Transverse colon (tissue), 4 donors: Measurements from ENCODE around the gene DUSP9. TPM values are rescaled to one million over a fixed set of nuclear protein-coding genes. Genes with fewer than 3 reads are reported as not detected.
"Not testable (repeated sequence)": the region's sequence is repeated elsewhere in the genome, so short reads cannot be mapped to it uniquely, and the experiment has no call there.

Experiments
- DNase-seq: peaks from one replicate; pipeline ENCODE4 v3.0.0-alpha.2; 2019
- H3K27ac ChIP-seq, 4 donors: fragments of 200-600 bp; sonication (generic); 2 replicates each; pipeline ENCODE4 v1.5.1; 2016 to 2018; ENCODE audit warnings: inconsistent platforms in 4 of 4
- H3K27me3 ChIP-seq: fragments of 200-600 bp; sonication (generic); 2 replicates; pipeline ENCODE4 v1.5.1; 2017; ENCODE audit warnings: inconsistent platforms
- H3K36me3 ChIP-seq, 4 donors: fragments of 200-600 bp; sonication (generic); 2 replicates each; pipeline ENCODE4 v1.5.1; 2017 to 2019; ENCODE audit warnings: inconsistent platforms in 4 of 4
- H3K4me1 ChIP-seq, 4 donors: fragments of 200-600 bp; sonication (generic); 2 replicates each; pipeline ENCODE4 v1.5.1; 2017 to 2020; ENCODE audit warnings: inconsistent platforms in 4 of 4
- H3K4me3 ChIP-seq, 4 donors: fragments of 200-600 bp; sonication (generic); 1 replicate in 1 of 4; 2 replicates in 3 of 4; pipeline versions ENCODE4 v1.5.1 to v1.6.1; 2017 to 2019; ENCODE audit warnings: inconsistent platforms in 4 of 4
- H3K9me3 ChIP-seq, 2 donors: fragments of 200-600 bp; sonication (generic); 2 replicates each; pipeline ENCODE4 v1.5.1; 2017 to 2019; ENCODE audit warnings: inconsistent platforms in 2 of 2
- CTCF ChIP-seq, 5 experiments: fragments of 200-600 bp in 3 of 5; fragments of 450-650 bp in 2 of 5; sonication (generic) in 3 of 5; IDR thresholded peaks; 1 replicate in 2 of 5; 2 replicates in 3 of 5; pipeline ENCODE4 v1.5.1; 2016 to 2017; ENCODE audit warnings: antibody characterized with exemption in 5 of 5, inconsistent platforms in 3 of 5, mild to moderate bottlenecking in 2 of 5, moderate library complexity in 1 of 5
- EP300 ChIP-seq: sonication (generic); formaldehyde crosslinking; IDR thresholded peaks from one replicate; pipeline ENCODE4 v1.6.1; 2017; ENCODE audit warnings: antibody characterized with exemption, low read depth
- POLR2A ChIP-seq: fragments of 450-650 bp; IDR thresholded peaks from one replicate; pipeline ENCODE4 v1.6.1; 2016; ENCODE audit warnings: antibody characterized with exemption, mild to moderate bottlenecking, moderate library complexity
- POLR2AphosphoS5 ChIP-seq, 3 donors: sonication (generic); formaldehyde crosslinking; IDR thresholded peaks; one replicate each; pipeline ENCODE4 v1.6.1; 2016; ENCODE audit warnings: antibody characterized with exemption in 3 of 3
- WGBS, 2 donors: methylation state at CpG; one replicate each; pipeline ENCODE4 v1.1.5; 2018; ENCODE audit warnings: low coverage in 1 of 2; 5-methylcytosine and 5-hydroxymethylcytosine counted together
- in situ Hi-C, 4 donors: fragments of 200-750 bp; cut with MboI; loops; one replicate each; pipeline versions ENCODE4 v1.15.0 to v1.15.1; 2017; ENCODE audit warnings: low sequenced_read_pairs in 3 of 4, low pct_ligation_motif_present in 1 of 4, low pct_unique_long_range_greater_than_20kb in 1 of 4
- intact Hi-C: fragments of 100-400 bp; cut with DNase I; formaldehyde crosslinking; loops from one replicate; pipeline ENCODE4 v1.15.1; 2023; ENCODE audit warnings: low total_unique reads
- total RNA-seq, 4 donors: library from RNA; depleted of rRNA; stranded (reverse); fragments of >200 nt; gene quantifications; one replicate each; pipeline ENCODE4 v1.1.0, GENCODE V29; 2016

Gene DUSP9
- total RNA-seq, 4 donors from 2014 or later = not detected

- DNase-seq = no peak
- H3K36me3 ChIP-seq = no peaks in the 10 kb centered on the region
- WGBS, 2 donors = 83% methylated on average over 7 of the region's 7 CpGs; no CpG with 5 or more reads in 1 of the 2 donors
- no peaks in the 10 kb centered on the region for H3K27me3 ChIP-seq
- intact Hi-C loops (no loop called here), in situ Hi-C loops (no loop called here)
- H3K4me1 ChIP-seq = peaks cover 0 to 22% (median 6%) of the 10 kb centered on the region in 4 donors
- no peak for TF ChIP-seq CTCF (IDR thresholded peaks at IDR 0.05)
- TF ChIP-seq EP300 = no peak
- no peak for TF ChIP-seq POLR2AphosphoS5 (IDR thresholded peaks at IDR 0.05)
- no peak for TF ChIP-seq POLR2A
- no peak overlapping the region for H3K27ac ChIP-seq
- no peak overlapping the region for H3K4me3 ChIP-seq
- H3K9me3 ChIP-seq = no peaks in the 10 kb centered on the region
Observed at GRCh38 chrX:153600921-153601320, 46.1 kb upstream of the DUSP9 start.

- H3K4me1 ChIP-seq = peaks cover 0 to 22% (median 6%) of the 10 kb centered on the region in 4 donors
- in situ Hi-C loops (no loop called here), intact Hi-C loops (no loop called here)
- WGBS, 2 donors = 79% methylated on average over 12 of the region's 12 CpGs; no CpG with 5 or more reads in 1 of the 2 donors
- no peak overlapping the region for H3K4me3 ChIP-seq
- no peak for TF ChIP-seq POLR2A
- no peaks in the 10 kb centered on the region for H3K36me3 ChIP-seq
- no peaks in the 10 kb centered on the region for H3K9me3 ChIP-seq
- DNase-seq = no peak
- H3K27ac ChIP-seq = no peak overlapping the region
- no peaks in the 10 kb centered on the region for H3K27me3 ChIP-seq
Observed at GRCh38 chrX:153601511-153602110, 45.4 kb upstream of the DUSP9 start.

DNA sequence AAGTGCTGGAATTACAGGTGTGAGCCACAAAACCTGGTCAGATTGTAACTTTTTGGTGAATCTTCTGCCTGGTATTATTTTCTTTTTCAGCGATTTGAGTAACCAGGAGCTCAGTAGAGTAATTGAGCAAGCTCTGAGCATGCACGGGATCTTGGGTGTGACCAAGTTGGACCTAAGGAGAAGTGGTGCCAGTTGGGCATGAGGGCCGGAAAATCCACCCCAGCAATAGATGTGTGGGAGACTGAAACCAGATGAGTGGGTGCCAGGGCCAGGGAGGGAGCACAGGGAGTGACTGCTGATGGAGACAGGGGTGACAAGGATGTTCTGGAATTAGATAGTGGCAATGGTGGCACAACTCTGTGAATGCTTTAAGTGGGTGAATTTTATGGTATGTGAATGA is 44.4 kb upstream of the DUSP9 start:
- in situ Hi-C loops (no loop called here), intact Hi-C loops (no loop called here)
- no peak overlapping the region for H3K27ac ChIP-seq
- H3K27me3 ChIP-seq = no peaks in the 10 kb centered on the region
- no peak overlapping the region for H3K4me3 ChIP-seq
- no peaks in the 10 kb centered on the region for H3K9me3 ChIP-seq
- peaks cover 0 to 19% (median 6%) of the 10 kb centered on the region in 4 donors for H3K4me1 ChIP-seq
- DNase-seq = no peak
- 93% methylated on average over 3 of the region's 3 CpGs; no CpG with 5 or more reads in 1 of the 2 donors for WGBS, 2 donors
- TF ChIP-seq EP300 (no peak), POLR2AphosphoS5 (IDR thresholded peaks at IDR 0.05) (no peak), CTCF (IDR thresholded peaks at IDR 0.05) (no peak), POLR2A (no peak)
- no peaks in the 10 kb centered on the region for H3K36me3 ChIP-seq

GRCh38 chrX:153603131-153603656 is 43.8 kb upstream of the DUSP9 start:
- Histone ChIP-seq H3K9me3 (no peaks in the 10 kb centered on the region), H3K36me3 (no peaks in the 10 kb centered on the region), H3K27me3 (no peaks in the 10 kb centered on the region), H3K4me1 (peaks cover 0 to 14% (median 5%) of the 10 kb centered on the region in 4 donors), H3K27ac (no peak overlapping the region), H3K4me3 (no peak overlapping the region)
- no peak for DNase-seq
- intact Hi-C loops (no loop called here), in situ Hi-C loops (no loop called here)
- 95 to 100% methylated on average over 1 to 9 of the region's 17 CpGs for WGBS, 2 donors
- TF ChIP-seq POLR2A (no peak), EP300 (no peak), POLR2AphosphoS5 (IDR thresholded peaks at IDR 0.05) (no peak), CTCF (IDR thresholded peaks at IDR 0.05) (no peak)

GRCh38 chrX:153604666-153605380 is 42.2 kb upstream of the DUSP9 start:
- H3K4me3 ChIP-seq, DNase-seq, H3K9me3 ChIP-seq, H3K36me3 ChIP-seq, intact Hi-C loops, H3K27ac ChIP-seq, in situ Hi-C loops, H3K27me3 ChIP-seq: not testable (repeated sequence)
- WGBS, 2 donors = 78% methylated on average over 18 of the region's 18 CpGs; no CpG with 5 or more reads in 1 of the 2 donors
- H3K4me1 ChIP-seq = peaks cover 0 to 13% (median 3%) of the 10 kb centered on the region in 4 donors
